HG02970 (cell line): ENCODE data around the gene TMA16.
A peak's percentile ranks its signal among the peaks of the same experiment; 100 is the strongest.
"Not testable (repeated sequence)": the region's sequence is repeated elsewhere in the genome, so short reads cannot be mapped to it uniquely, and the experiment has no call there.

ENCODE experiments used
- ATAC-seq: cut with Tn5 transposase; IDR thresholded peaks from one replicate; pipeline ENCODE4 v1.9.1; 2021; ENCODE audit warnings: mild to moderate bottlenecking, moderate library complexity, moderate number of reproducible peaks; ENCODE audit not compliant: unreplicated experiment, low FRiP score

TMA16 gene

GRCh38 chr4:163505374-163505773 lies 10.9 kb downstream of the TMA16 start:
- ATAC-seq: no peak

DNA sequence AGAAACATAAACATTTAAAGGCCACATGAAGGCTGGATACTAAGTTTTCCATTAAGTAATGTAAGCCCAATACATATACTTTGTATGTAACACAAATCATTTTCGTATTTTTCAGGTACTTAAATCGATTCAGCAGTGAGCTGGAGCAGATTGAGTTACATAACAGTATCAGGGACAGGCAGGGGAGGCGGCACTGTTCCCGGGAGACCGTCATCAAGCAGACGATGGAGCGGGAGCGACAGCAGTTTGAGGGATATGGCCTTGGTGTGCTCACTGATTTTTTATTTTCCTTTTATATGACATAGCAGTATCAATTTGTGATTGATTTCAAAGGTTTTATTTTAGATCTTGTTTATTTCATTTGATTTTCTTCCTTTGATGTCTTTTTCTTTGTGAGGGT lies 20.7 kb downstream of the TMA16 start:
- ATAC-seq: no peak

DNA sequence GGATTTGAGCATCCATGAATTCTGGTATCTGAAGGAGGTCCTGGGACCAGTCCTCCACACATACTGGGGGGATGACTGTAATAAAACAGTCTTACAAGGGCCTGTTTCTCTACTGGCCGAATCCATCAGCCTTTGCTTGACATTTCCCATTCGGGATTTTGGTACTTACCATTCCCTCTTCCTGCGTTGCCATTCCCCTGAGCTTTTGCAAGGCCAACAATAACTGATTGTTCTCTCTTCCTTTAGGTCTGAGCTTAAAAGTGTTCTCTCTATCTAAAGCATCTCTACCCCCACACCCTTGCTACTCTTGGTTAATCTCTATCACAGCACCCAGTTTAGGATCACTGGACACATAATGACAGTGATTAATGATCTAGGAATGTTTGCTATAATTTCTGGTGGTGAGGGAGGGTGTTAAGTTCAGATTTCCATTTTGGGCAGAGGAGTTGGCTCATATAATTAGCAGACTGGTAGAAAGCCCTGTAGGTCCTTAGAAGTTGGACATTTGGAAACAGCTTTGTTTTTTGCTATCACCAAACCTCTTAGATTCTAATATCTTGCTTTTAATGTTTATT lies 29.4 kb downstream of the TMA16 start:
- no peak for ATAC-seq

- no peak for ATAC-seq
Observed at GRCh38 chr4:163525982-163526381, 31.5 kb downstream of the TMA16 start.

GRCh38 chr4:163527172-163527571 lies 32.7 kb downstream of the TMA16 start:
- no peak for ATAC-seq

DNA sequence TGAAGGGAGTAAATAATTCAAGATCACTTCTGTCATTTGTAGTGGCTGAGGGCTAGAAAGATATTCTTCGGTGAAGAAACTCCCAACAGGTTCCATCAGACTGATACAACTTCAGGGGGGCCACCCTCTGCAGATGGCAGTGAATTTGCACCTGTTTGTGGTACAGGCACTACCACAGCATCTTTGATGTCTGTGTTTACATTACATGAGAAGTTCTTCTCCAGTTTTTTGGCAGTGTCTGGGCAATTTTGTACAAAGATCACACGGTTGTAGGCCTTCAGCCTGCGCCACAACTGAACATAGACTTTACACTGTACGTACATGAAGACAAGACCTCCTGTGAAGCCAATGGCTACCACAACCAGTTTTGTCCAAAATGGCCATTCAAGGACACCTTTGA lies 34.2 kb downstream of the TMA16 start:
- no peak for ATAC-seq

- ATAC-seq: no peak
Observed at GRCh38 chr4:163534056-163534455, 39.6 kb downstream of the TMA16 start.

DNA sequence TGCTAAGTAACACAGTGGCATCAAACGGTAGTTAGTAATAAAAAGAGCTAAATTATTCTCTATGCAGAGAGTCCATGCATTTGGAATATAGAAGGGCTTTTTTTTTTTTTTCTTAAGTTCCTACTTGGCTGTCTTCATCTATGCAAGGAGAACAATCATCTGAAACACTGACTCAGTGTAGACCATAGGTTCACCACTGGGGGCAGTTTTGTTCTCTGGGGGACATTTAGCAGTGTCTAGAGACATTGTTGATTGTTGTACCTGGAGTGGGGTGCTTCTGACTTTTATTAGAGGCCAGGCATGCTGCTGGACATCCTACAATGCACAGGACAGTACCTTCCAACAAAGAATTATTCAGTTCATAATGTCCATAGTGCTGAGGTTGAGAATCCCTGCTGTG lies 41.2 kb downstream of the TMA16 start:
- ATAC-seq: no peak

DNA sequence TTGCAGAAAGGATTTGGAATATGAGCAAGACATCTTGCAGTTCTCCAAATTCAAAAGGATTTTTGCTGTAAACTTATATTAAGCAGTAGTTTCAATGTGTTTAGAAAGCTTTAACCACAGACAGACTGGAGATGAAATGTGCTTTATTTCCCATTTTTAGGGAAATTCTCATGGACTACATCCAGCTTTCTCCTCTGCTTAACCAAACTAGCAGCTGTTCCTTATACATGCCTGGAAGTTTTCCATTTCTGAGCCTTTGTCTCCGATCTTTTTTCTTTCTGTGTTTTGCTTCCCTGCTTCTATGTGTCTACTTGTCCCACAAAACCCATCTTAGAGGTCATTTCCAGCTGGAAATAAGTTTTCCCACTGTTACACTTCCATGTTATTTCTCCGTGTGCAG lies 41.6 kb downstream of the TMA16 start:
- ATAC-seq: no peak

GRCh38 chr4:163537114-163537513 lies 42.6 kb downstream of the TMA16 start:
- ATAC-seq: no peak

- not testable (repeated sequence) for ATAC-seq
Observed at GRCh38 chr4:163538820-163539219, 44.3 kb downstream of the TMA16 start.

- no peak for ATAC-seq
Observed at GRCh38 chr4:163540448-163540847, 46.0 kb downstream of the TMA16 start.

GRCh38 chr4:163540977-163541376 lies 46.5 kb downstream of the TMA16 start:
- ATAC-seq: no peak

GRCh38 chr4:163542275-163542674 lies 47.8 kb downstream of the TMA16 start:
- ATAC-seq: no peak

DNA sequence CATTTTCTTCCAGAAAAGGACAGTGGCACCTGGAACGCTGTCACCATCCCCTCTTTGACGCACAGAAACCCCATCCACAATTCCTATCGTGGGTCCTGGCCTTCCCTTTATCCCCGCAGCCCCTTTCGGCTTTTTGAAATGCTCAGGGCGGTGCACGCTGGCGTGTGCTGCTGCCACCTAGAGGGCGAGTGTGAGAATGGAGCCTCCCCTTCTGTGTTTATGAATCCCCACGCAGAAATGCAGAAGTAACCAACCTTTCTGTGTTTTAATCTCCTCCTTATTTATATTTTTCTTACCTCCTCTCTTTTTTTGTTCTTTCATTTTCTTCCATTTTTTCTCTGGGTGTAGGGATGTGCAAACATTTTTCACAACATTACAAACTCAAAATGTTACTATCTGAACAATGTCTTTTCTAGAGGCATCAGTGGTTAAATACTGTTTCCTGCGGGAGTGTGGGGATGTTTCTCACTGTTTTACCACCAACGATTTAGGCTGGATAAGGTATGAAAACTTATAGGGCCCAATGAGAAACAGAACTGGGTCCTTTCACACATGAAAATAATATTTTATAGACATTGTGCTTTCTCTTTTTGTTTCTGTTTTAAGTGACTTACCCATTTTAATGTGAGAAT lies 50.0 kb downstream of the TMA16 start:
- ATAC-seq: peak; percentile 60

- no peak for ATAC-seq
Observed at GRCh38 chr4:163548481-163549243, 54.2 kb downstream of the TMA16 start.

GRCh38 chr4:163550869-163551267 lies 56.4 kb downstream of the TMA16 start:
- no peak for ATAC-seq

DNA sequence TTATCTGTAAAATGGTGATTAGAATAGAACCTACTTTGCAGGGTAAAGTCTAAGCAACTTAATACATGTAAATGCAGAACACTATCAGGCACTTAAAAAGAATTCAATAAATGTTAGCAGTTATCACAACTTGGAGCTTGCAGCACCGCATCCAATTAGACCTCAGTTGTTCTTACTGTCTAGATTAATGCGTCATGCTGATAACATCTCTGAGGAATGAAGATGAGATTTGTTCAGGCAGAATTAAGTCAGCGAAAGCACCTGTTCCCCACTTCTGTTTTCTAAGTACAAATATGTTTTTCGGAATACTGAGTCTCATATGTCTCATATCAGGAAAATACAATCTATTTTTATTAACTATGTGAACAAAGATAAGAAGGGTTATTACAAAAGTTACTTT lies 58.7 kb downstream of the TMA16 start:
- no peak for ATAC-seq

- no peak for ATAC-seq
Observed at GRCh38 chr4:163554870-163555465, 60.5 kb downstream of the TMA16 start.

- no peak for ATAC-seq
Observed at GRCh38 chr4:163556177-163556576, 61.7 kb downstream of the TMA16 start.

GRCh38 chr4:163556650-163557391 lies 62.3 kb downstream of the TMA16 start:
- no peak for ATAC-seq
